KMS-11 (cell line): ENCODE results near the gene NCS1.
A peak's percentile ranks its signal among the peaks of the same experiment; 100 is the strongest.

Experiments used
- H2AFZ ChIP-seq: fragments of 200-600 bp; sonication (generic); 2 replicates; pipeline ENCODE4 v1.6.1; 2016; ENCODE audit warnings: antibody characterized with exemption, mixed run types, low read depth
- H3K27ac ChIP-seq: fragments of 200-600 bp; sonication (generic); 2 replicates; pipeline ENCODE4 v1.6.1; 2016; ENCODE audit warnings: mild to moderate bottlenecking, mixed run types
- H3K27me3 ChIP-seq: fragments of 200-600 bp; sonication (generic); 2 replicates; pipeline ENCODE4 v1.6.1; 2017; ENCODE audit warnings: mild to moderate bottlenecking, low read depth, mixed run types, moderate library complexity; ENCODE audit not compliant: insufficient read depth
- H3K36me3 ChIP-seq: fragments of 200-600 bp; sonication (generic); 2 replicates; pipeline ENCODE4 v1.6.1; 2017; ENCODE audit warnings: mild to moderate bottlenecking, mixed run types; ENCODE audit not compliant: insufficient read depth
- H3K4me1 ChIP-seq: fragments of 200-600 bp; sonication (generic); 2 replicates; pipeline ENCODE4 v1.6.1; 2016; ENCODE audit warnings: mild to moderate bottlenecking, low read depth, mixed run types; ENCODE audit not compliant: poor library complexity, severe bottlenecking
- H3K4me2 ChIP-seq: fragments of 200-600 bp; sonication (generic); 2 replicates; pipeline ENCODE4 v1.7.0; 2016; ENCODE audit warnings: mild to moderate bottlenecking, mixed run types
- H3K4me3 ChIP-seq: fragments of 200-600 bp; sonication (generic); IDR thresholded peaks from 2 replicates; pipeline ENCODE4 v1.6.1; 2017; ENCODE audit warnings: low read depth, low read length, mixed read lengths; ENCODE audit not compliant: insufficient read depth
- H3K79me2 ChIP-seq: fragments of 200-600 bp; sonication (generic); 2 replicates; pipeline ENCODE4 v1.6.1; 2016; ENCODE audit warnings: low read depth, mixed run types; ENCODE audit not compliant: insufficient read depth
- H3K9ac ChIP-seq: fragments of 200-600 bp; sonication (generic); 2 replicates; pipeline ENCODE4 v1.6.1; 2016; ENCODE audit warnings: mild to moderate bottlenecking, mixed run types
- H4K20me1 ChIP-seq: fragments of 200-600 bp; sonication (generic); 2 replicates; pipeline ENCODE4 v1.6.1; 2016; ENCODE audit warnings: mild to moderate bottlenecking, mixed run types; ENCODE audit not compliant: insufficient read depth
- CTCF ChIP-seq: fragments of 200-600 bp; sonication (generic); conservative IDR thresholded peaks from 2 replicates; pipeline ENCODE4 v1.6.1; 2017; ENCODE audit warnings: low read depth, mild to moderate bottlenecking, antibody characterized with exemption, low read length, moderate library complexity, mixed read lengths

Gene NCS1

GRCh38 chr9:130234340-130235260 is 62.4 kb downstream of the NCS1 start:
- no peaks in the 10 kb centered on the region for H4K20me1 ChIP-seq
- no peak overlapping the region for H3K27ac ChIP-seq
- H3K36me3 ChIP-seq: no peaks in the 10 kb centered on the region
- H3K27me3 ChIP-seq: no peaks in the 10 kb centered on the region
- peaks cover 11% of the 10 kb centered on the region for H3K4me1 ChIP-seq
- H3K79me2 ChIP-seq: no peaks in the 10 kb centered on the region
- no peak overlapping the region for H3K4me2 ChIP-seq
- no peak for TF ChIP-seq CTCF
- H3K9ac ChIP-seq: no peak overlapping the region
- H3K4me3 ChIP-seq: no peak overlapping the region
- no peak overlapping the region for H2AFZ ChIP-seq

GRCh38 chr9:130235558-130236435 is 63.6 kb downstream of the NCS1 start:
- no peak overlapping the region for H3K27ac ChIP-seq
- no peaks in the 10 kb centered on the region for H3K27me3 ChIP-seq
- H3K36me3 ChIP-seq: no peaks in the 10 kb centered on the region
- peak; percentile 98 for TF ChIP-seq CTCF
- peaks cover 23% of the 10 kb centered on the region for H3K4me1 ChIP-seq
- H3K9ac ChIP-seq: no peak overlapping the region
- no peak overlapping the region for H2AFZ ChIP-seq
- H4K20me1 ChIP-seq: no peaks in the 10 kb centered on the region
- H3K79me2 ChIP-seq: no peaks in the 10 kb centered on the region
- no peak overlapping the region; the same call in 1 of the 2 replicates for H3K4me2 ChIP-seq
- no peak overlapping the region for H3K4me3 ChIP-seq

- Histone ChIP-seq H3K27ac (no peak overlapping the region), H3K36me3 (no peaks in the 10 kb centered on the region), H3K79me2 (no peaks in the 10 kb centered on the region), H3K4me3 (no peak overlapping the region), H3K27me3 (no peaks in the 10 kb centered on the region), H3K4me1 (peaks cover 28% of the 10 kb centered on the region), H3K9ac (no peak overlapping the region), H2AFZ (no peak overlapping the region), H3K4me2 (no peak overlapping the region; the same call in 1 of the 2 replicates), H4K20me1 (no peaks in the 10 kb centered on the region)
- TF ChIP-seq CTCF: 0 out of 2 replicates have a peak, but pooled peaks have one; percentile 50
Measured at GRCh38 chr9:130236436-130236985, 64.3 kb downstream of the NCS1 start.

GRCh38 chr9:130237076-130237475 is 64.9 kb downstream of the NCS1 start:
- Histone ChIP-seq H3K36me3 (no peaks in the 10 kb centered on the region), H2AFZ (no peak overlapping the region), H3K79me2 (no peaks in the 10 kb centered on the region), H3K9ac (no peak overlapping the region), H3K4me2 (no peak overlapping the region), H3K4me3 (no peak overlapping the region), H3K27ac (no peak overlapping the region), H3K27me3 (no peaks in the 10 kb centered on the region), H3K4me1 (peaks cover 28% of the 10 kb centered on the region), H4K20me1 (no peaks in the 10 kb centered on the region)
- no peak for TF ChIP-seq CTCF
